Upper lobe of right lung (tissue), 1 donor: Measurements from ENCODE around the gene CTNNA3. TPM values are rescaled to one million over a fixed set of nuclear protein-coding genes. Genes with fewer than 3 reads are reported as not detected.

ENCODE experiments used
- ATAC-seq: fragments of 200-7000 bp; cut with Tn5 transposase; one replicate; pipeline ENCODE4 v1.9.1; 2020; ENCODE audit warnings: mild to moderate bottlenecking, moderate library complexity
- DNase-seq: peaks from one replicate; pipeline ENCODE4 v3.0.0-alpha.2; 2020
- H3K27ac ChIP-seq: fragments of 200-600 bp; one replicate; pipeline ENCODE4 v1.8.0; 2022
- H3K27me3 ChIP-seq: fragments of 200-600 bp; one replicate; pipeline ENCODE4 v1.8.0; 2022; ENCODE audit warnings: mild to moderate bottlenecking
- H3K36me3 ChIP-seq: fragments of 200-600 bp; one replicate; pipeline ENCODE4 v1.8.0; 2022
- H3K4me1 ChIP-seq: fragments of 200-600 bp; one replicate; pipeline ENCODE4 v1.8.0; 2022
- H3K4me3 ChIP-seq: fragments of 200-600 bp; one replicate; pipeline ENCODE4 v1.8.0; 2022; ENCODE audit warnings: mild to moderate bottlenecking
- H3K9me3 ChIP-seq: fragments of 200-600 bp; one replicate; pipeline ENCODE4 v1.8.0; 2022
- intact Hi-C: fragments of 100-400 bp; cut with DNase I; formaldehyde crosslinking; loops from one replicate; pipeline ENCODE4 v1.11.0; 2022
- total RNA-seq: library from RNA; stranded (reverse); fragmentation: NEBNext Ultra II Directional; extraction: Animal tissue kit (Norgen Biotek cat#: 25700); gene quantifications from one replicate; pipeline ENCODE4 v1.2.1, GENCODE V29; 2021
- TF ChIP-seq, protein P1 (sequence below): fragments of 200-600 bp; IDR thresholded peaks from one replicate; pipeline ENCODE4 v1.8.0; 2022; ENCODE audit warnings: antibody characterized with exemption
- donor health status: DM: no; HTN: yes; CAD: no; lungs with severe emphysema.

Gene CTNNA3
- total RNA-seq, 1 donor from 2014 or later = 0.67 TPM

- DNase-seq (no peak), ATAC-seq (no peak)
- no peaks in the 10 kb centered on the region for H3K4me1 ChIP-seq
- TF ChIP-seq, protein P1, sequence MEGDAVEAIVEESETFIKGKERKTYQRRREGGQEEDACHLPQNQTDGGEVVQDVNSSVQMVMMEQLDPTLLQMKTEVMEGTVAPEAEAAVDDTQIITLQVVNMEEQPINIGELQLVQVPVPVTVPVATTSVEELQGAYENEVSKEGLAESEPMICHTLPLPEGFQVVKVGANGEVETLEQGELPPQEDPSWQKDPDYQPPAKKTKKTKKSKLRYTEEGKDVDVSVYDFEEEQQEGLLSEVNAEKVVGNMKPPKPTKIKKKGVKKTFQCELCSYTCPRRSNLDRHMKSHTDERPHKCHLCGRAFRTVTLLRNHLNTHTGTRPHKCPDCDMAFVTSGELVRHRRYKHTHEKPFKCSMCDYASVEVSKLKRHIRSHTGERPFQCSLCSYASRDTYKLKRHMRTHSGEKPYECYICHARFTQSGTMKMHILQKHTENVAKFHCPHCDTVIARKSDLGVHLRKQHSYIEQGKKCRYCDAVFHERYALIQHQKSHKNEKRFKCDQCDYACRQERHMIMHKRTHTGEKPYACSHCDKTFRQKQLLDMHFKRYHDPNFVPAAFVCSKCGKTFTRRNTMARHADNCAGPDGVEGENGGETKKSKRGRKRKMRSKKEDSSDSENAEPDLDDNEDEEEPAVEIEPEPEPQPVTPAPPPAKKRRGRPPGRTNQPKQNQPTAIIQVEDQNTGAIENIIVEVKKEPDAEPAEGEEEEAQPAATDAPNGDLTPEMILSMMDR = no peak
- H3K36me3 ChIP-seq = no peaks in the 10 kb centered on the region
- H3K4me3 ChIP-seq = no peak overlapping the region
- intact Hi-C loops = no loop called here
- H3K27ac ChIP-seq = no peak overlapping the region
- H3K9me3 ChIP-seq = no peaks in the 10 kb centered on the region
- H3K27me3 ChIP-seq = no peaks in the 10 kb centered on the region
Measured at GRCh38 chr10:66190413-66190812, 1505.6 kb downstream of the CTNNA3 start.

DNA sequence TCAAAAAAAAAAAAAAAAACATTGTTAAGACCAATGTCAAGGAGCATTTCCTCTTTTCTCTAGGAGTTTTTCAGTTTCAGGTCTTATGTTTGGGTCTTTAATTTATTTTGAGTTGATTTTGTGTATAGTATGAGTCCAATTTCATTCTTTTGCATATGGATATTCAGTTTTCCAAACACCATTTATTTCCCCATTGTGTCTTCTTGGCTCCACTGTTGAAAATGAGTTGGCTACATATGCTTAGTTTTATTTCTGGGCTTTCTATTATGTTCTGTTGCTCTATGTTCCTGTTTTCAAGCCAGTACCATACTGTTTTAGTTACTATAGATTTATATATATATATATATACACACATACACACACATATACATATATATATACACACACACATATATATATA, 1506.7 kb downstream of the CTNNA3 start:
- no peak for DNase-seq
- no peak for ATAC-seq
- TF ChIP-seq, protein P1 = no peak
- H3K4me1 ChIP-seq = no peaks in the 10 kb centered on the region
- H3K27me3 ChIP-seq = no peaks in the 10 kb centered on the region
- intact Hi-C loops = no loop called here
- H3K4me3 ChIP-seq = no peak overlapping the region
- no peak overlapping the region for H3K27ac ChIP-seq
- no peaks in the 10 kb centered on the region for H3K36me3 ChIP-seq
- H3K9me3 ChIP-seq = no peaks in the 10 kb centered on the region

DNA sequence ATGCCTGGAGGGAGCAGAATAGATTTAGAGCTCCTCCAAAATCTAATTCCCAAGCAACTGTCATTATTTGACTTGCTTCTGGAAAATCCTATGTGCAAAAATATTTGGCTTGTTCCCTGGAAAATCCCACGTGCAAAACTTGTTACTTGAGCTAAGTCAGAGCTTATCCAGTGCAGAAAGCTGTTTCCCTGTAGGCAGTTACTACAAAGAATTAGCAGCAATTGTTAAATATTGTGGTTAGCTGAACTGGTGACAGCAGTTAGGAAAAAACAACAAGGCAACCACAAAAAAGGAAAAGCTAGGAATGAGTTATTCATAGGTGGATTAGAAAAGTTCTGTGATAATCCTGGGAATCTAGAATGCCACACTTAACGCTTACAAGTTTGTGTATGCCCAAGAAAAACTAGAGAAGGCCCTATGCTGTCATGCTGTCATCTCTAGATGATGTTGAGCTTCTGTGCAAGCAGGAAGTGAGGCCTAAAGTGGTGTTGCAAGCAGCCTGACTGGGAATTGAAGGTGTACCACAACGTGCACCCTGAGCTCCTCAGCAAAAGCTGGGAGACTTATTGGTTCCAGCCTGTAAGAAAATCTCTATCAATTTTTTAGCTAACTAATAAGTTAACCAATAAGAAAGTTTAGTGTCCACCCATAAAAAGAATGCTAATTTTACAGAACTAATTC, 1508.8 kb downstream of the CTNNA3 start:
- intact Hi-C loops = no loop called here
- Histone ChIP-seq H3K27me3 (no peaks in the 10 kb centered on the region), H3K4me1 (no peaks in the 10 kb centered on the region), H3K9me3 (no peaks in the 10 kb centered on the region), H3K36me3 (no peaks in the 10 kb centered on the region), H3K4me3 (no peak overlapping the region), H3K27ac (no peak overlapping the region)
- TF ChIP-seq, protein P1 = no peak
- DNase-seq = no peak
- ATAC-seq = no peak

DNA sequence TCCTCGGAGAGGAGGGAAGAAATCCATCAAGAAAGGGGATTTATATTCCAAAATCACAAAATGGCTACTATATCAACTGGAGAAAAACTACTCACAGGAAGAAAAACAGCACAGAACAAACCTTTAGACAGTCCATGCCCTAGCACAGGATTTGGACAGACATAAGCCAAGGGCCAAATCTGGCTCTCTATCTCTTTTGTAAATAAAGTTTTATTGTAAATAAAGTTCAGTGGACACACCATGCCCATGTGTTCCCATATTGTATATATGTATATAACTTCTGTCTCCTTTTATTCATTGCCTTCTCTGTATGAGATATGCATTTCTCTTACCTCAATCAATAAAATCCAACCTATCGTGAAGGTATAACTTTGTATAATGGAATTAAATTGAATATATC, 1513.0 kb downstream of the CTNNA3 start:
- H3K4me1 ChIP-seq = no peaks in the 10 kb centered on the region
- DNase-seq = no peak
- H3K27me3 ChIP-seq = no peaks in the 10 kb centered on the region
- no peak overlapping the region for H3K27ac ChIP-seq
- TF ChIP-seq, protein P1 = no peak
- intact Hi-C loops = no loop called here
- H3K4me3 ChIP-seq = no peak overlapping the region
- H3K9me3 ChIP-seq = no peaks in the 10 kb centered on the region
- ATAC-seq = no peak
- H3K36me3 ChIP-seq = no peaks in the 10 kb centered on the region

- intact Hi-C loops = no loop called here
- TF ChIP-seq, protein P1 = peak; percentile 70
- H3K4me3 ChIP-seq = no peak overlapping the region
- H3K9me3 ChIP-seq = no peaks in the 10 kb centered on the region
- H3K36me3 ChIP-seq = no peaks in the 10 kb centered on the region
- H3K27ac ChIP-seq = no peak overlapping the region
- H3K4me1 ChIP-seq = no peaks in the 10 kb centered on the region
- no peaks in the 10 kb centered on the region for H3K27me3 ChIP-seq
- DNase-seq (no peak), ATAC-seq (peak; percentile 92)
Measured at GRCh38 chr10:66180581-66181318, 1515.2 kb downstream of the CTNNA3 start.
